Colonic mucosa (tissue), 4 donors: ENCODE results near the gene NTN1. TPM values are rescaled to one million over a fixed set of nuclear protein-coding genes. Genes with fewer than 3 reads are reported as not detected.
"Not testable (repeated sequence)": the region's sequence is repeated elsewhere in the genome, so short reads cannot be mapped to it uniquely, and the experiment has no call there.

Source experiments
- DNase-seq: peaks from one replicate; pipeline ENCODE4 v3.0.0-alpha.2; 2020
- H3K27ac ChIP-seq: fragments of 200-600 bp; one replicate; pipeline ENCODE4 v1.8.0; 2021
- H3K27me3 ChIP-seq: fragments of 200-600 bp; one replicate; pipeline ENCODE4 v1.8.0; 2021
- H3K36me3 ChIP-seq: fragments of 200-600 bp; one replicate; pipeline ENCODE4 v1.8.0; 2021
- H3K4me1 ChIP-seq: fragments of 200-600 bp; one replicate; pipeline ENCODE4 v1.8.0; 2021; ENCODE audit warnings: mild to moderate bottlenecking
- H3K4me3 ChIP-seq: fragments of 200-600 bp; one replicate; pipeline ENCODE4 v1.8.0; 2021
- H3K9ac ChIP-seq, 2 donors: one replicate each; pipeline ENCODE4 v1.7.0; 2013; ENCODE audit warnings: control low read depth in 2 of 2, low read depth in 2 of 2, low read length in 2 of 2
- H3K9me3 ChIP-seq: fragments of 200-600 bp; one replicate; pipeline ENCODE4 v1.8.0; 2021
- CTCF ChIP-seq: fragments of 200-600 bp; IDR thresholded peaks from one replicate; pipeline ENCODE4 v1.8.0; 2022; ENCODE audit warnings: antibody characterized with exemption, mild to moderate bottlenecking
- intact Hi-C: fragments of 100-400 bp; cut with DNase I; formaldehyde crosslinking; loops from one replicate; pipeline ENCODE4 v1.14.1; 2022
- total RNA-seq, 2 donors: library from RNA; stranded (reverse); fragmentation: NEBNext Ultra II Directional in 1 of 2; extraction: Animal tissue kit (Norgen Biotek cat#: 25700) in 1 of 2; gene quantifications; one replicate each; pipeline ENCODE4 v1.2.1, GENCODE V29; 2021
- donor health status: healthy.
- donor health status: DM: no; HTN: no; CAD: no.
- donor health status: DM: no; HTN: no; CAD: no.

Gene NTN1
- total RNA-seq, result 1 to 10 TPM; 2.1 to 5.5 TPM

DNA sequence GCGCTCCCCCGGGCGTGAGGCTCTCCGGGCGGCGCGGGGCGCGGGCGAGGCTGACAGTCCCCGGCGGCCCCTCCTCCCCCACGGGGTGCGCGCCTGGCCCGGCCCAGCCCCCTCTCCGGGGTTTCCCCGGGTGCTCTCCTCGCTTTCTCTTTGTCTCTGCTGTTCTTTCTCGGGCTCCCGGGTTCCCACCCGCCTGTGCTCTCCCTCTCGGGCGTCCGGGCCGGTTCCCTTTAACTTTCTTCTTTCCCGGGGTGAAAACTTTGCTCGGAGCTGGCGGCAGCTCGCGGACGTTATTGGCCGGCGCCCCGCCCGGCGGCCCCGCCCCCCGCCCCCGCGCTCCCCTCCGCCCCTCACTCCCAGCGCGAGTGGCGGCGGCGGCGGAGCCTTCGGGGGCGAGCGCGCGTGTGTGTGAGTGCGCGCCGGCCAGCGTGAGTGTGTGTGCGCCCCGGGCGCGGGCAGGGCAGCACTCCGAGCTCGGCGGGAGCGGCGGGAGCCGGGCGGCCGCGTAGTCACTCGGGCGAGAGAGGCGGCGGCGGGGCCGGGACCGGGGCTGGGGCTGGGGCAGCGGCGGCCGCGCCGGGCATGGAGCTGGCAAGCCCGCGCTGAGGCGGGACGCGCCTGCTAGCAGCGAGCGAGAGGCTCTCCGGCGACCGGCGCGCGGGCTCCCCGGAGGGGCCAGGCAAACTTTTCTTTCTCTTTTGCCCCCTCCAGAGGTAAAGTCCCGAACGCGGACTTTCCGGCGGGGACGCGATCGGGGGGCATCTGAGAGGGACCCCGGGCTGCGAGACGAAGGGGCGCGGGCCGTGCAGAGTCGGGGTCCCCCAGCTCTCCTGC, at the start of gene NTN1:
Gene NTN1, plus strand, starts transcription at position 353 of the 834 bp plus-strand sequence. CDS start 864 bp downstream, outside the sequence.
- intact Hi-C loops, result no loop called here
- no peaks in the 10 kb centered on the region for H3K9me3 ChIP-seq
- H3K36me3 ChIP-seq, result no peaks in the 10 kb centered on the region
- H3K4me1 ChIP-seq, result peaks cover 7% of the 10 kb centered on the region
- H3K27me3 ChIP-seq, result peaks cover 47% of the 10 kb centered on the region
- TF ChIP-seq CTCF, result no peak
- peak within 1 kb of the TSS in 1 of 2 donors; percentile 56 for H3K9ac ChIP-seq
- peak; percentile 38 for DNase-seq
- peak within 1 kb of the TSS; percentile 44 for H3K27ac ChIP-seq
- peak within 1 kb of the TSS; percentile 52 for H3K4me3 ChIP-seq

- no peak for TF ChIP-seq CTCF
- no peak overlapping the region for H3K9ac ChIP-seq
- H3K4me3 ChIP-seq, result no peak overlapping the region
- no peaks in the 10 kb centered on the region for H3K4me1 ChIP-seq
- no peaks in the 10 kb centered on the region for H3K9me3 ChIP-seq
- no peak for DNase-seq
- no peaks in the 10 kb centered on the region for H3K36me3 ChIP-seq
- intact Hi-C loops, result no loop called here
- no peaks in the 10 kb centered on the region for H3K27me3 ChIP-seq
- no peak overlapping the region for H3K27ac ChIP-seq
Measured at GRCh38 chr17:8975091-8975725, 46.1 kb upstream of the NTN1 start.

GRCh38 chr17:8976638-8977037, 44.7 kb upstream of the NTN1 start:
- Histone ChIP-seq H3K4me1 (no peaks in the 10 kb centered on the region), H3K27ac (no peak overlapping the region), H3K9ac (no peak overlapping the region), H3K4me3 (no peak overlapping the region), H3K27me3 (no peaks in the 10 kb centered on the region), H3K9me3 (no peaks in the 10 kb centered on the region), H3K36me3 (no peaks in the 10 kb centered on the region)
- TF ChIP-seq CTCF, result no peak
- DNase-seq, result no peak
- intact Hi-C loops, result no loop called here

DNA sequence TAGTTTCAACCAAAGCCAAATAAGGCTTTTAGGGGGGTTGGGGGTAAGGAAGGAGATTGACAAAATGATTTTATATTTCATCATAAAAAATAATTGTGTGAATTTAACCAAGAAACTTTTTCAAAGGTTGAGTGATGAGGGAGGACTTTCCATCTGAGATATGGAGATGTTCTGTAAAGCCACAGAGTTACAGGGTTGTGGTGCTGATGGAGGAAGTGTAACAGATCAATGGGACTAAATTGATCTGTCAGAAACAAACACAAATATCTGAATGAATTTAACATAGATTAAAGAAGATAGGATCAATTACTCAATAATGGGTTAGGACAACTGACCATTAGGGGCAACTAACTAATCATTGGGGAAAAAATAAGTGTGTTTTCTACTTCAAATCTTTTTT, 41.6 kb upstream of the NTN1 start:
- DNase-seq, result no peak
- H3K36me3 ChIP-seq, result no peaks in the 10 kb centered on the region
- no peaks in the 10 kb centered on the region for H3K9me3 ChIP-seq
- H3K4me1 ChIP-seq, result no peaks in the 10 kb centered on the region
- TF ChIP-seq CTCF, result no peak
- H3K4me3 ChIP-seq, result no peak overlapping the region
- intact Hi-C loops, result no loop called here
- H3K27me3 ChIP-seq, result no peaks in the 10 kb centered on the region
- H3K9ac ChIP-seq, result no peak overlapping the region
- H3K27ac ChIP-seq, result no peak overlapping the region

- no peak overlapping the region for H3K9ac ChIP-seq
- no peaks in the 10 kb centered on the region for H3K4me1 ChIP-seq
- no peak for DNase-seq
- H3K36me3 ChIP-seq, result no peaks in the 10 kb centered on the region
- no peak for TF ChIP-seq CTCF
- no peaks in the 10 kb centered on the region for H3K9me3 ChIP-seq
- H3K27me3 ChIP-seq, result no peaks in the 10 kb centered on the region
- H3K4me3 ChIP-seq, result no peak overlapping the region
- H3K27ac ChIP-seq, result no peak overlapping the region
- intact Hi-C loops, result no loop called here
Measured at GRCh38 chr17:8981443-8981842, 39.9 kb upstream of the NTN1 start.

GRCh38 chr17:8984225-8984624, 37.1 kb upstream of the NTN1 start:
- intact Hi-C loops, H3K9ac ChIP-seq: not testable (repeated sequence)

More at GRCh38 chr17:8984225-8984624, 37.1 kb upstream of the NTN1 start:
- H3K36me3 ChIP-seq, DNase-seq, H3K9me3 ChIP-seq, H3K27ac ChIP-seq, H3K27me3 ChIP-seq, H3K4me3 ChIP-seq, H3K4me1 ChIP-seq: not testable (repeated sequence)
